ENCODE data around the gene CYBC1. TPM values are rescaled to one million over a fixed set of nuclear protein-coding genes. Genes with fewer than 3 reads are reported as not detected.

CYBC1 gene
- polyA plus RNA-seq, 2 of the 4 experiments (the other 2 are of a cell fraction): 81.8 to 86.5 TPM

- no peak for TF ChIP-seq CTCF (IDR thresholded peaks at IDR 0.05)
- no peak for TF ChIP-seq FOSL2 (IDR thresholded peaks at IDR 0.05)
- peak; percentile 35; the same call in 1 of the 2 replicates for TF ChIP-seq FOSL2 (CRISPR knock-in tag; IDR thresholded peaks at IDR 0.05)
- TF ChIP-seq TFCP2L1 (CRISPR knock-in tag; IDR thresholded peaks at IDR 0.05): 0 out of 2 replicates have a peak, but pooled peaks have one; percentile 77
- TF ChIP-seq E2F6 (IDR thresholded peaks at IDR 0.05; ENCODE audit: borderline replicate concordance, low read depth): peak; percentile 77; the same call in 1 of the 2 replicates
- TF ChIP-seq EHF (CRISPR knock-in tag; IDR thresholded peaks at IDR 0.05): no peak
- 0 out of 2 replicates have a peak, but pooled peaks have one; percentile 26 for TF ChIP-seq ESRRA (IDR thresholded peaks at IDR 0.05; ENCODE audit: borderline replicate concordance, low read length)
- TF ChIP-seq ZC3H11A (IDR thresholded peaks at IDR 0.05): no peak
- peak; percentile 59; the same call in 1 of the 2 replicates for TF ChIP-seq TP53 (CRISPR knock-in tag; IDR thresholded peaks at IDR 0.05)
- TF ChIP-seq NPAS2 (CRISPR knock-in tag; IDR thresholded peaks at IDR 0.05; ENCODE audit: borderline replicate concordance): no peak
- no peak for TF ChIP-seq JUNB (IDR thresholded peaks at IDR 0.05)
- TF ChIP-seq MAZ (IDR thresholded peaks at IDR 0.05; ENCODE audit: borderline replicate concordance, low read depth, low read length): 0 out of 2 replicates have a peak, but pooled peaks have one; percentile 6
- no peak; the same call in 1 of the 2 replicates for TF ChIP-seq HOXB5 (CRISPR knock-in tag; IDR thresholded peaks at IDR 0.05)
- TF ChIP-seq FOSB (CRISPR knock-in tag; IDR thresholded peaks at IDR 0.05): no peak
- TF ChIP-seq CBX2 (IDR thresholded peaks at IDR 0.05; ENCODE audit: borderline replicate concordance, low read depth): no peak
- no peak for TF ChIP-seq ATOH8 (CRISPR knock-in tag; IDR thresholded peaks at IDR 0.05; ENCODE audit: low read depth)
- peak; percentile 94 for TF ChIP-seq BCL3 (IDR thresholded peaks at IDR 0.05)
- peak; percentile 69 for TF ChIP-seq POLR2A (IDR thresholded peaks at IDR 0.05; ENCODE audit: low read length)
- TF ChIP-seq ZSCAN20 (CRISPR knock-in tag; IDR thresholded peaks at IDR 0.05): no peak
- TF ChIP-seq CBX8 (IDR thresholded peaks at IDR 0.05): no peak
- no peak for TF ChIP-seq CEBPB (IDR thresholded peaks at IDR 0.05)
- no peak for TF ChIP-seq EHMT2 (IDR thresholded peaks at IDR 0.05; ENCODE audit: low read depth)
- TF ChIP-seq RAD21 (conservative IDR thresholded peaks at IDR 0.05 in 1 of 2, IDR thresholded peaks at IDR 0.05 in 1 of 2): no peak
- TF ChIP-seq JUN (IDR thresholded peaks at IDR 0.05): peak; percentile 83 to 99
- no peak for TF ChIP-seq HOXA7 (CRISPR knock-in tag; IDR thresholded peaks at IDR 0.05)
- TF ChIP-seq ZNF302 (CRISPR knock-in tag; IDR thresholded peaks at IDR 0.05): no peak
- TF ChIP-seq KDM1A (IDR thresholded peaks at IDR 0.05; ENCODE audit: low read depth): no peak
- TF ChIP-seq MYC (IDR thresholded peaks at IDR 0.05; ENCODE audit: borderline replicate concordance, low read length): no peak; the same call in 1 of the 2 replicates
- no peak for TF ChIP-seq CHD2 (IDR thresholded peaks at IDR 0.05; ENCODE audit: low read length, partially characterized antibody)
- no peak for TF ChIP-seq POLR2AphosphoS2 (conservative IDR thresholded peaks at IDR 0.05; ENCODE audit: low read length)
- 0 out of 2 replicates have a peak, but pooled peaks have one; percentile 17 for TF ChIP-seq PBX3 (IDR thresholded peaks at IDR 0.05)
- TF ChIP-seq EP300 (IDR thresholded peaks at IDR 0.05): no peak
- peak; percentile 52; the same call in 1 of the 2 replicates for TF ChIP-seq REST (IDR thresholded peaks at IDR 0.05)
Observed at GRCh38 chr17:82458179-82458884, 7.8 kb upstream of the CYBC1 start, which contains the start of gene NARF (continued).
